ENCODE measurements around the gene NOD1. TPM values are rescaled to one million over a fixed set of nuclear protein-coding genes. Genes with fewer than 3 reads are reported as not detected.
A peak's percentile ranks its signal among the peaks of the same experiment; 100 is the strongest.
"Not testable (repeated sequence)": the region's sequence is repeated elsewhere in the genome, so short reads cannot be mapped to it uniquely, and the experiment has no call there.

NOD1 gene
- total RNA-seq, result 10 to 100 TPM; 20.7 to 21.3 TPM
- polyA plus RNA-seq, result 1 to 10 TPM; 5.3 to 7.3 TPM

DNA sequence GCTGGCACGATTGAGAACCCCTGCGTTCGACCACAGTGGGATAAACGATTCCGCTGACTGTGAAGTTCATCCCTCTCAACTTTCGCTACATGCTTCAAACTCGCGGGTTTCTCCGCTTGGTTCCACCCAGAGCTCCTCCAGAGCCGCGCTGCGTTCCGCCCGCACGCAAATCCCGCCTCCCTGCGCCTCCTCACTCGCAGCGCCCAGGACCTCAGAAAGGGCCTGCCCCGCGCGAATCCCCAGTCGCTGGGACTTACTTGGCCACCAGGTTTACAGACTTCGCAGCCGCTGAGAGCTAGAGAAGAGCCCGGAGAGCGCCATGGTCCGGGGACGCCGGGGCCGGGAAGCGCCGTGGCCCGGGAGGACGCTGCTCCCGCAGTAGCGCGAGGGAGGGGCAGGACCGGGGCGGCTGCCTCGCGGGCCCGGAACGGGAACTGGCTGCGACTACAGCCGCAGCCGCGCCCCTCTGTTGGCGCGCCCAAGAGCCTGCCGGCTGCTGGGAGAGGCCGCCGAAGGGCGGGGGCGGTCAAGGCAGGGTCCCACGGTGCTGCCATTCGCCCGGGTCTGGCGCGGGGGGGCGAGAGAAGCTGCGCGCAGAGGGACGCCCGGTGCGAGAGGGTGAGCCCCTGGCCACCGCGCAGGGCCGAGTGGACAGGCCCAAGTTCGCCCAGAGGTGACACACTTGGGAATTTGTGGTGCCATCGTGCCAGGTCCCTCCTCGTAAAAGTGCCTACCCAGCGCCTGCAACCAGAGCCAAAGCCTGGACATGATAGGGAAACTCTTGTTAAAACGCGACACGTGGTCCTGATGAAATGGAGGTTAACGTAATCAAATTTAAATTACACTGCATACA, at the start of gene NOD1:
NOD1 (minus strand) TSS at position 436 of the 853 bp plus-strand sequence. CDS start 21,863 bp downstream, outside the sequence.
- Histone ChIP-seq H3K4me3 (ENCODE audit: low read length in 2 of 2) (peak within 1 kb of the TSS; percentile 70 to 98), H3K27me3 (ENCODE audit: insufficient read depth, low read length) (no peaks in the 10 kb centered on the region), H3K4me1 (ENCODE audit: insufficient read depth, low read length) (peaks cover 44% of the 10 kb centered on the region), H3K9me3 (ENCODE audit: control insufficient read depth in 1 of 2, low read length in 2 of 2) (no peaks in the 10 kb centered on the region), H3K27ac (ENCODE audit: low read depth, low read length) (peak within 1 kb of the TSS; percentile 79), H3K36me3 (ENCODE audit: insufficient read depth, low read length) (no peaks in the 10 kb centered on the region)
- DNase-seq, result peak; percentile 54 to 72 (median 67)
- peak within 1 kb of the TSS in 6 of 7 donors; percentile 77 to 96 (median 90) for H3K27ac Mint-ChIP-seq
- peaks cover 15 to 23% of the 10 kb centered on the region in 2 donors for H3K36me3 Mint-ChIP-seq
- ChIA-PET CTCF (ENCODE audit: partially characterized antibody) (interaction anchor here (0.7 to 2.0 kb wide), 11 partner anchors 9 to 262 kb away, joined by 3 to 6 read pairs (median 3); no protein-coding TSS in a partner anchor), POLR2A (ENCODE audit: partially characterized antibody) (interaction anchor here (0.5 to 3.3 kb wide), 18 partner anchors 10 to 451 kb away, joined by 3 to 21 read pairs (median 6); partner anchors contain the start of genes GARS1, GGCT, MTURN and PLEKHA8)
- no peaks in the 10 kb centered on the region for H3K9me3 Mint-ChIP-seq
- peak within 1 kb of the TSS in 7 of 8 donors; percentile 94 to 98 (median 95) for H3K4me3 Mint-ChIP-seq
- peaks cover 36 to 59% (median 41%) of the 10 kb centered on the region in 4 donors for H3K4me1 Mint-ChIP-seq
- no peaks in the 10 kb centered on the region for H3K27me3 Mint-ChIP-seq
- intact Hi-C loops (cut with micrococcal nuclease), result loop anchor here (1.0 to 5.0 kb wide), 5 partner anchors 26 to 451 kb away; partner anchors contain the start of genes FKBP14, GARS1, GGCT and MTURN

GRCh38 chr7:30527297-30527696, 48.7 kb upstream of the NOD1 start:
- H3K4me1 Mint-ChIP-seq; H3K4me1 ChIP-seq (ENCODE audit: insufficient read depth, low read length); H3K4me3 Mint-ChIP-seq; H3K27ac ChIP-seq (ENCODE audit: low read depth, low read length); H3K27ac Mint-ChIP-seq; H3K9me3 Mint-ChIP-seq; POLR2A ChIA-PET (ENCODE audit: partially characterized antibody); H3K27me3 Mint-ChIP-seq; DNase-seq; H3K9me3 ChIP-seq (ENCODE audit: control insufficient read depth in 1 of 2, low read length in 2 of 2); H3K4me3 ChIP-seq (ENCODE audit: low read length in 2 of 2); H3K27me3 ChIP-seq (ENCODE audit: insufficient read depth, low read length); intact Hi-C loops (cut with micrococcal nuclease); H3K36me3 ChIP-seq (ENCODE audit: insufficient read depth, low read length): not testable (repeated sequence)
- CTCF ChIA-PET (ENCODE audit: partially characterized antibody), result interaction anchor here (1.2 kb wide), 2 partner anchors 11 to 37 kb away, joined by 4 read pairs; no protein-coding TSS in a partner anchor
- peaks cover 13 to 15% of the 10 kb centered on the region in 2 donors for H3K36me3 Mint-ChIP-seq

GRCh38 chr7:30526163-30526562, 47.6 kb upstream of the NOD1 start:
- CTCF ChIA-PET (ENCODE audit: partially characterized antibody), result interaction anchor here (1.2 kb wide), 1 partner anchor 38 kb away, joined by 4 read pairs; no protein-coding TSS in a partner anchor
- no peaks in the 10 kb centered on the region for H3K36me3 ChIP-seq (ENCODE audit: insufficient read depth, low read length)

GRCh38 chr7:30525429-30525828, 46.8 kb upstream of the NOD1 start:
- Mint-ChIP-seq H3K36me3 (peaks cover 15 to 16% of the 10 kb centered on the region in 2 donors), H3K27ac (no peak overlapping the region), H3K9me3 (no peaks in the 10 kb centered on the region), H3K27me3 (no peaks in the 10 kb centered on the region), H3K4me1 (no peaks in the 10 kb centered on the region), H3K4me3 (no peak overlapping the region)
- Histone ChIP-seq H3K27ac (ENCODE audit: low read depth, low read length) (no peak overlapping the region), H3K36me3 (ENCODE audit: insufficient read depth, low read length) (no peaks in the 10 kb centered on the region), H3K4me1 (ENCODE audit: insufficient read depth, low read length) (no peaks in the 10 kb centered on the region), H3K4me3 (ENCODE audit: low read length in 2 of 2) (no peak overlapping the region), H3K27me3 (ENCODE audit: insufficient read depth, low read length) (no peaks in the 10 kb centered on the region), H3K9me3 (ENCODE audit: control insufficient read depth in 1 of 2, low read length in 2 of 2) (no peaks in the 10 kb centered on the region)
- POLR2A ChIA-PET (ENCODE audit: partially characterized antibody), result no interaction called here
- intact Hi-C loops (cut with micrococcal nuclease), result no loop called here
- no peak for DNase-seq
- CTCF ChIA-PET (ENCODE audit: partially characterized antibody), result no interaction called here

More at GRCh38 chr7:30526163-30526562, 47.6 kb upstream of the NOD1 start:
- Mint-ChIP-seq H3K4me3 (no peak overlapping the region), H3K4me1 (no peaks in the 10 kb centered on the region), H3K9me3 (no peaks in the 10 kb centered on the region), H3K36me3 (peaks cover 15 to 16% of the 10 kb centered on the region in 2 donors), H3K27ac (no peak overlapping the region), H3K27me3 (no peaks in the 10 kb centered on the region)
- no peak for DNase-seq
- Histone ChIP-seq H3K4me1 (ENCODE audit: insufficient read depth, low read length) (no peaks in the 10 kb centered on the region), H3K4me3 (ENCODE audit: low read length in 2 of 2) (no peak overlapping the region), H3K27me3 (ENCODE audit: insufficient read depth, low read length) (no peaks in the 10 kb centered on the region), H3K27ac (ENCODE audit: low read depth, low read length) (no peak overlapping the region), H3K9me3 (ENCODE audit: control insufficient read depth in 1 of 2, low read length in 2 of 2) (no peaks in the 10 kb centered on the region)
- POLR2A ChIA-PET (ENCODE audit: partially characterized antibody), result no interaction called here
- intact Hi-C loops (cut with micrococcal nuclease), result no loop called here

- Mint-ChIP-seq H3K4me1 (no peaks in the 10 kb centered on the region), H3K4me3 (no peak overlapping the region), H3K27me3 (no peaks in the 10 kb centered on the region), H3K9me3 (no peaks in the 10 kb centered on the region), H3K27ac (no peak overlapping the region), H3K36me3 (peaks cover 15 to 16% of the 10 kb centered on the region in 2 donors)
- POLR2A ChIA-PET (ENCODE audit: partially characterized antibody), result no interaction called here
- no peaks in the 10 kb centered on the region for H3K27me3 ChIP-seq (ENCODE audit: insufficient read depth, low read length)
- no peaks in the 10 kb centered on the region for H3K9me3 ChIP-seq (ENCODE audit: control insufficient read depth in 1 of 2, low read length in 2 of 2)
- CTCF ChIA-PET (ENCODE audit: partially characterized antibody), result no interaction called here
- H3K4me1 ChIP-seq (ENCODE audit: insufficient read depth, low read length), result no peaks in the 10 kb centered on the region
- intact Hi-C loops (cut with micrococcal nuclease), result no loop called here
- no peaks in the 10 kb centered on the region for H3K36me3 ChIP-seq (ENCODE audit: insufficient read depth, low read length)
- no peak overlapping the region for H3K27ac ChIP-seq (ENCODE audit: low read depth, low read length)
- no peak for DNase-seq
- no peak overlapping the region for H3K4me3 ChIP-seq (ENCODE audit: low read length in 2 of 2)
These were observed 46.0 kb upstream of the NOD1 start for GRCh38 chr7:30524545-30524944.

DNA sequence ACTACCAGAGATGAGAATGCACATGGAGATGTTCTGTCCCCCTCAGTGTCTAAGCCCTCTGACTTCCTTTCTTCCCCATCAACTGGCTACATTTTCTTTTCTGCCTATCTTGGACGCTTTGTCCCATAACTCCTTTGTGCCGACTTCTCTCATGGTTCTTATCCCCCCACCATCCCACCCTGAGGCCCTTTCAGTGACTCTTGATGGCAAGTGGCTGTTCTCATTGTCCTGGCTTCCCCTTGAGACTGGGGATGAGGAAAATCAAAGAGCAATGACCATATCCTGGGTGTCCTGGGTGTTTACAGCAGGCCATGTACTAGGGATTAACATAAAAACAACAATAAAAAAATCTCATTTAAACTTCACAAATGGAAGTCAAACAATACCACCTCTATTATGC, 44.9 kb upstream of the NOD1 start:
- DNase-seq, result no peak
- no peak overlapping the region for H3K4me3 Mint-ChIP-seq
- Histone ChIP-seq H3K4me3 (ENCODE audit: low read length in 2 of 2) (no peak overlapping the region), H3K36me3 (ENCODE audit: insufficient read depth, low read length) (no peaks in the 10 kb centered on the region), H3K27ac (ENCODE audit: low read depth, low read length) (no peak overlapping the region), H3K4me1 (ENCODE audit: insufficient read depth, low read length) (no peaks in the 10 kb centered on the region), H3K9me3 (ENCODE audit: control insufficient read depth in 1 of 2, low read length in 2 of 2) (no peaks in the 10 kb centered on the region), H3K27me3 (ENCODE audit: insufficient read depth, low read length) (no peaks in the 10 kb centered on the region)
- intact Hi-C loops (cut with micrococcal nuclease), result no loop called here
- H3K36me3 Mint-ChIP-seq, result peaks cover 15 to 16% of the 10 kb centered on the region in 2 donors
- ChIA-PET CTCF (ENCODE audit: partially characterized antibody) (no interaction called here), POLR2A (ENCODE audit: partially characterized antibody) (no interaction called here)
- H3K27ac Mint-ChIP-seq, result no peak overlapping the region
- H3K9me3 Mint-ChIP-seq, result no peaks in the 10 kb centered on the region
- H3K27me3 Mint-ChIP-seq, result no peaks in the 10 kb centered on the region
- no peaks in the 10 kb centered on the region for H3K4me1 Mint-ChIP-seq

- Histone ChIP-seq H3K4me3 (ENCODE audit: low read length in 2 of 2) (no peak overlapping the region), H3K27me3 (ENCODE audit: insufficient read depth, low read length) (no peaks in the 10 kb centered on the region), H3K4me1 (ENCODE audit: insufficient read depth, low read length) (no peaks in the 10 kb centered on the region), H3K9me3 (ENCODE audit: control insufficient read depth in 1 of 2, low read length in 2 of 2) (no peaks in the 10 kb centered on the region), H3K36me3 (ENCODE audit: insufficient read depth, low read length) (no peaks in the 10 kb centered on the region), H3K27ac (ENCODE audit: low read depth, low read length) (no peak overlapping the region)
- Mint-ChIP-seq H3K36me3 (peaks cover 11 to 14% of the 10 kb centered on the region in 2 donors), H3K27ac (no peak overlapping the region), H3K9me3 (no peaks in the 10 kb centered on the region), H3K4me1 (no peaks in the 10 kb centered on the region), H3K27me3 (no peaks in the 10 kb centered on the region), H3K4me3 (no peak overlapping the region)
- no peak for DNase-seq
- ChIA-PET CTCF (ENCODE audit: partially characterized antibody) (interaction anchor here (0.8 kb wide), 1 partner anchor 11 kb away, joined by 5 read pairs; no protein-coding TSS in a partner anchor), POLR2A (ENCODE audit: partially characterized antibody) (no interaction called here)
- intact Hi-C loops (cut with micrococcal nuclease), result no loop called here
These were observed 43.6 kb upstream of the NOD1 start for GRCh38 chr7:30522159-30522558.

All from CD4-positive, alpha-beta memory T cell (primary cell).